SK-N-SH treated with all-trans-retinoic acid at 6 μM for 48 hours (cell line): ENCODE measurements around the gene PKIG.

Experiments used
- ATAC-seq: fragments of 200-7000 bp; cut with Tn5 transposase; 3 replicates; pipeline ENCODE4 v1.9.1; 2020; ENCODE audit warnings: mild to moderate bottlenecking, moderate library complexity
- ARNTL ChIP-seq: fragments of 450-650 bp; formaldehyde crosslinking; IDR thresholded peaks from 2 replicates; pipeline ENCODE4 v1.5.0; 2020; ENCODE audit warnings: low read depth, mild to moderate bottlenecking, moderate library complexity, borderline replicate concordance
- BACH2 ChIP-seq: fragments of 250-450 bp; sonication (Bioruptor Pico); IDR thresholded peaks from 2 replicates; pipeline ENCODE4 v1.9.0; 2021; ENCODE audit warnings: mild to moderate bottlenecking, borderline replicate concordance
- CSDC2 ChIP-seq: fragments of 250-450 bp; sonication (Bioruptor Pico); IDR thresholded peaks from 2 replicates; pipeline ENCODE4 v1.5.0; 2020; ENCODE audit warnings: mild to moderate bottlenecking, moderate library complexity
- GLIS3 ChIP-seq: fragments of 250-450 bp; sonication (Bioruptor Pico); IDR thresholded peaks from 2 replicates; pipeline ENCODE4 v1.5.0; 2020; ENCODE audit warnings: mild to moderate bottlenecking, moderate library complexity
- ISL1 ChIP-seq: fragments of 250-450 bp; sonication (Bioruptor Pico); IDR thresholded peaks from 2 replicates; pipeline ENCODE4 v2.1.2; 2022; ENCODE audit warnings: mild to moderate bottlenecking, moderate library complexity
- OSR1 ChIP-seq: fragments of 250-450 bp; sonication (Bioruptor Pico); IDR thresholded peaks from 2 replicates; pipeline ENCODE4 v1.8.0; 2022; ENCODE audit warnings: moderate library complexity, mild to moderate bottlenecking, inconsistent platforms
- PPARA ChIP-seq: fragments of 250-450 bp; sonication (Bioruptor Pico); IDR thresholded peaks from 2 replicates; pipeline ENCODE4 v1.5.0; 2020; ENCODE audit warnings: mild to moderate bottlenecking, borderline replicate concordance
- RARB ChIP-seq: fragments of 250-450 bp; sonication (Bioruptor Pico); IDR thresholded peaks from 2 replicates; pipeline ENCODE4 v1.8.0; 2021; ENCODE audit warnings: mild to moderate bottlenecking, moderate library complexity
- SNAI2 ChIP-seq: fragments of 250-450 bp; sonication (Bioruptor Pico); IDR thresholded peaks from 2 replicates; pipeline ENCODE4 v1.5.0; 2020; ENCODE audit warnings: mild to moderate bottlenecking, moderate library complexity
- TCF4 ChIP-seq: fragments of 250-450 bp; sonication (Bioruptor Pico); IDR thresholded peaks from 2 replicates; pipeline ENCODE4 v1.8.0; 2021; ENCODE audit warnings: mild to moderate bottlenecking, moderate library complexity, borderline replicate concordance
- TOX ChIP-seq: fragments of 250-450 bp; sonication (Bioruptor Pico); IDR thresholded peaks from 2 replicates; pipeline ENCODE4 v1.8.0; 2021; ENCODE audit warnings: mild to moderate bottlenecking, moderate library complexity, borderline replicate concordance
- ZC3H10 ChIP-seq: fragments of 250-450 bp; sonication (Bioruptor Pico); IDR thresholded peaks from 2 replicates; pipeline ENCODE4 v1.5.1; 2021; ENCODE audit warnings: mild to moderate bottlenecking, moderate library complexity
- ZFP3 ChIP-seq: fragments of 250-450 bp; sonication (Bioruptor Pico); IDR thresholded peaks from 2 replicates; pipeline ENCODE4 v1.5.0; 2020; ENCODE audit warnings: mild to moderate bottlenecking, moderate library complexity
- ZFP30 ChIP-seq: fragments of 450-650 bp; formaldehyde crosslinking; IDR thresholded peaks from 2 replicates; pipeline ENCODE4 v1.5.0; 2022; ENCODE audit warnings: mild to moderate bottlenecking, moderate library complexity
- ZNF565 ChIP-seq: fragments of 450-650 bp; formaldehyde crosslinking; conservative IDR thresholded peaks from 2 replicates; pipeline ENCODE4 v1.5.0; 2020; ENCODE audit warnings: low read depth, mild to moderate bottlenecking, moderate library complexity
- ZNF70 ChIP-seq: fragments of 450-650 bp; formaldehyde crosslinking; IDR thresholded peaks from 2 replicates; pipeline ENCODE4 v1.5.0; 2020; ENCODE audit warnings: mild to moderate bottlenecking, moderate library complexity
- ZNF8 ChIP-seq: fragments of 450-650 bp; formaldehyde crosslinking; IDR thresholded peaks from 2 replicates; pipeline ENCODE4 v1.5.0; 2020; ENCODE audit warnings: mild to moderate bottlenecking, moderate library complexity
- TF ChIP-seq, protein P1 (sequence below): fragments of 250-450 bp; sonication (Bioruptor Pico); IDR thresholded peaks from 2 replicates; pipeline ENCODE4 v1.5.1; 2020; ENCODE audit warnings: low read depth, mild to moderate bottlenecking, moderate library complexity
- TF ChIP-seq, protein P2 (sequence below): fragments of 250-450 bp; sonication (Bioruptor Pico); IDR thresholded peaks from 2 replicates; pipeline ENCODE4 v1.8.0; 2020; ENCODE audit warnings: mild to moderate bottlenecking, moderate library complexity, borderline replicate concordance
- TF ChIP-seq, protein P3 (sequence below): fragments of 250-450 bp; sonication (Bioruptor Pico); IDR thresholded peaks from 2 replicates; pipeline ENCODE4 v1.5.0; 2020; ENCODE audit warnings: mild to moderate bottlenecking, moderate library complexity
- TF ChIP-seq, protein P4 (sequence below): fragments of 250-450 bp; sonication (Bioruptor Pico); IDR thresholded peaks from 2 replicates; pipeline ENCODE4 v1.5.1; 2021; ENCODE audit warnings: mild to moderate bottlenecking, moderate library complexity
- TF ChIP-seq, protein P5 (sequence below): fragments of 250-450 bp; sonication (Bioruptor Pico); IDR thresholded peaks from 2 replicates; pipeline ENCODE4 v1.8.0; 2021; ENCODE audit warnings: low read depth, mild to moderate bottlenecking, moderate library complexity, borderline replicate concordance

The PKIG gene

DNA sequence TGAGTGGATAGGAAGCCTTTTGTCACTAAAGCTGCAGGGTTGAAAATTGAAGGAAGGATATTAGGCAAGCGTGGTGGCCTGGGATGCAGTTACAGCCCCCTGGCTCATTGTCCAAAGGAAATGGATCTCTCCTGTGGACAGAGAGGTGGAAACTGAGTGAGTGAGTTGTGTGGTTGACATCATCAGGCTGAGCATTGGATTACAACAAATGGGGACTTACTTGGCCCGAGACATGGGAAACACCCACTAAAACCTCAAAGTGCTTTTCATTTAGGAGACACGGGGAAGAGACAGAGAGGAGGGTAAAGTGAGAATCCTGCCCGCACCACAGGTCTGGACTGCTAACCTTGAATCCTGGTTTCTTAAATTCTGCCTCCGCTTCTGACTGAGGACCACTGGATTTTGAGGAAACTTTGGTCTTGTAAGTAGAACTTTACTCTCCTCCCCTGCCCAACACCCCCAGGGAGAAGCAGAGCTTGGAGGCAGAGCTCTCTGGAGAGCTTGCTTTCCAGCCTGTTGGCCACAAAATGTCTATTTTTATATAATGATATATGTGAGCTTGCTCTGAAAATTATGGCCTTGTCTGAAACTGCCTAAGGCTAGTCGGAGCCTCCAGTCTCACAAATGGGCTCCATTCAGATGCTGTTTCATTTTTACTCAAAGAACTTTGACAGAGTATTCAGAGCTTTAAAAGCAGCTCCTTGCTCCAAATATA is at the start of gene PKIG:
Gene PKIG (plus strand): TSS at position 269 of the 715 bp plus-strand sequence. CDS start 31,978 bp downstream, outside the sequence.
- no peak for TF ChIP-seq ZFP3 (CRISPR knock-in tag)
- no peak for TF ChIP-seq ZFP30 (CRISPR knock-in tag)
- TF ChIP-seq GLIS3 (CRISPR knock-in tag): no peak
- no peak for TF ChIP-seq ARNTL
- TF ChIP-seq TOX (CRISPR knock-in tag): no peak
- TF ChIP-seq ZNF8: no peak
- TF ChIP-seq, protein P1, sequence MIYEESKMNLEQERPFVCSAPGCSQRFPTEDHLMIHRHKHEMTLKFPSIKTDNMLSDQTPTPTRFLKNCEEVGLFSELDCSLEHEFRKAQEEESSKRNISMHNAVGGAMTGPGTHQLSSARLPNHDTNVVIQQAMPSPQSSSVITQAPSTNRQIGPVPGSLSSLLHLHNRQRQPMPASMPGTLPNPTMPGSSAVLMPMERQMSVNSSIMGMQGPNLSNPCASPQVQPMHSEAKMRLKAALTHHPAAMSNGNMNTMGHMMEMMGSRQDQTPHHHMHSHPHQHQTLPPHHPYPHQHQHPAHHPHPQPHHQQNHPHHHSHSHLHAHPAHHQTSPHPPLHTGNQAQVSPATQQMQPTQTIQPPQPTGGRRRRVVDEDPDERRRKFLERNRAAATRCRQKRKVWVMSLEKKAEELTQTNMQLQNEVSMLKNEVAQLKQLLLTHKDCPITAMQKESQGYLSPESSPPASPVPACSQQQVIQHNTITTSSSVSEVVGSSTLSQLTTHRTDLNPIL (CRISPR knock-in tag): no peak
- TF ChIP-seq ZNF70 (CRISPR knock-in tag): no peak
- TF ChIP-seq ISL1: no peak
- TF ChIP-seq PPARA (CRISPR knock-in tag): no peak
- TF ChIP-seq ZNF565: no peak
- no peak for TF ChIP-seq SNAI2 (CRISPR knock-in tag)
- TF ChIP-seq RARB (CRISPR knock-in tag): no peak
- TF ChIP-seq, protein P2, sequence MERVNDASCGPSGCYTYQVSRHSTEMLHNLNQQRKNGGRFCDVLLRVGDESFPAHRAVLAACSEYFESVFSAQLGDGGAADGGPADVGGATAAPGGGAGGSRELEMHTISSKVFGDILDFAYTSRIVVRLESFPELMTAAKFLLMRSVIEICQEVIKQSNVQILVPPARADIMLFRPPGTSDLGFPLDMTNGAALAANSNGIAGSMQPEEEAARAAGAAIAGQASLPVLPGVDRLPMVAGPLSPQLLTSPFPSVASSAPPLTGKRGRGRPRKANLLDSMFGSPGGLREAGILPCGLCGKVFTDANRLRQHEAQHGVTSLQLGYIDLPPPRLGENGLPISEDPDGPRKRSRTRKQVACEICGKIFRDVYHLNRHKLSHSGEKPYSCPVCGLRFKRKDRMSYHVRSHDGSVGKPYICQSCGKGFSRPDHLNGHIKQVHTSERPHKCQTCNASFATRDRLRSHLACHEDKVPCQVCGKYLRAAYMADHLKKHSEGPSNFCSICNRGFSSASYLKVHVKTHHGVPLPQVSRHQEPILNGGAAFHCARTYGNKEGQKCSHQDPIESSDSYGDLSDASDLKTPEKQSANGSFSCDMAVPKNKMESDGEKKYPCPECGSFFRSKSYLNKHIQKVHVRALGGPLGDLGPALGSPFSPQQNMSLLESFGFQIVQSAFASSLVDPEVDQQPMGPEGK: no peak
- TF ChIP-seq BACH2: no peak
- ATAC-seq: peak; percentile 80

DNA sequence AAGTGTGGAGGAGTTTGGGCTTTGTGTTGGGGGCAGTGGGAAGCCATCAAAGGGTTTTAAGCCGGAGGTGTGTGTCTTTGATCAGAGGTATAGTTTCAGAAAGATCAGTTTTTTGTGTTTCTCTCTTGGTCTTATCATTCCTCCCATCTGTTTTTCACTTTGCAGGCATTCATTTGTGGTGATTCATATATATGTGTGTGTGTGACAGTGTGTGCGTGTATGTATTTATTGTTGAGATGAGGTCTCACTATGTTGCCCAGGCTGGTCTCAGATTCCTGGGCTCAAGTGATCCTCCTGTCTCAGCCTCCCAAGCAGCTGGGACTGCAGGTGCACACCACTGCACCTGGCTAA is 49.4 kb upstream of the PKIG start:
- no peak for TF ChIP-seq SNAI2 (CRISPR knock-in tag)
- no peak for TF ChIP-seq ISL1
- TF ChIP-seq ZC3H10: no peak
- TF ChIP-seq, protein P3, sequence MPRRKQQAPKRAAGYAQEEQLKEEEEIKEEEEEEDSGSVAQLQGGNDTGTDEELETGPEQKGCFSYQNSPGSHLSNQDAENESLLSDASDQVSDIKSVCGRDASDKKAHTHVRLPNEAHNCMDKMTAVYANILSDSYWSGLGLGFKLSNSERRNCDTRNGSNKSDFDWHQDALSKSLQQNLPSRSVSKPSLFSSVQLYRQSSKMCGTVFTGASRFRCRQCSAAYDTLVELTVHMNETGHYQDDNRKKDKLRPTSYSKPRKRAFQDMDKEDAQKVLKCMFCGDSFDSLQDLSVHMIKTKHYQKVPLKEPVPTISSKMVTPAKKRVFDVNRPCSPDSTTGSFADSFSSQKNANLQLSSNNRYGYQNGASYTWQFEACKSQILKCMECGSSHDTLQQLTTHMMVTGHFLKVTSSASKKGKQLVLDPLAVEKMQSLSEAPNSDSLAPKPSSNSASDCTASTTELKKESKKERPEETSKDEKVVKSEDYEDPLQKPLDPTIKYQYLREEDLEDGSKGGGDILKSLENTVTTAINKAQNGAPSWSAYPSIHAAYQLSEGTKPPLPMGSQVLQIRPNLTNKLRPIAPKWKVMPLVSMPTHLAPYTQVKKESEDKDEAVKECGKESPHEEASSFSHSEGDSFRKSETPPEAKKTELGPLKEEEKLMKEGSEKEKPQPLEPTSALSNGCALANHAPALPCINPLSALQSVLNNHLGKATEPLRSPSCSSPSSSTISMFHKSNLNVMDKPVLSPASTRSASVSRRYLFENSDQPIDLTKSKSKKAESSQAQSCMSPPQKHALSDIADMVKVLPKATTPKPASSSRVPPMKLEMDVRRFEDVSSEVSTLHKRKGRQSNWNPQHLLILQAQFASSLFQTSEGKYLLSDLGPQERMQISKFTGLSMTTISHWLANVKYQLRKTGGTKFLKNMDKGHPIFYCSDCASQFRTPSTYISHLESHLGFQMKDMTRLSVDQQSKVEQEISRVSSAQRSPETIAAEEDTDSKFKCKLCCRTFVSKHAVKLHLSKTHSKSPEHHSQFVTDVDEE (CRISPR knock-in tag): no peak
- TF ChIP-seq, protein P1 (CRISPR knock-in tag): no peak
- TF ChIP-seq RARB (CRISPR knock-in tag): no peak
- no peak for TF ChIP-seq ZNF8
- no peak for TF ChIP-seq OSR1 (CRISPR knock-in tag)
- TF ChIP-seq ZFP30 (CRISPR knock-in tag): no peak
- TF ChIP-seq, protein P4, sequence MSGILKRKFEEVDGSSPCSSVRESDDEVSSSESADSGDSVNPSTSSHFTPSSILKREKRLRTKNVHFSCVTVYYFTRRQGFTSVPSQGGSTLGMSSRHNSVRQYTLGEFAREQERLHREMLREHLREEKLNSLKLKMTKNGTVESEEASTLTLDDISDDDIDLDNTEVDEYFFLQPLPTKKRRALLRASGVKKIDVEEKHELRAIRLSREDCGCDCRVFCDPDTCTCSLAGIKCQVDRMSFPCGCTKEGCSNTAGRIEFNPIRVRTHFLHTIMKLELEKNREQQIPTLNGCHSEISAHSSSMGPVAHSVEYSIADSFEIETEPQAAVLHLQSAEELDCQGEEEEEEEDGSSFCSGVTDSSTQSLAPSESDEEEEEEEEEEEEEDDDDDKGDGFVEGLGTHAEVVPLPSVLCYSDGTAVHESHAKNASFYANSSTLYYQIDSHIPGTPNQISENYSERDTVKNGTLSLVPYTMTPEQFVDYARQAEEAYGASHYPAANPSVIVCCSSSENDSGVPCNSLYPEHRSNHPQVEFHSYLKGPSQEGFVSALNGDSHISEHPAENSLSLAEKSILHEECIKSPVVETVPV: no peak
- TF ChIP-seq BACH2: no peak
- TF ChIP-seq ZNF70 (CRISPR knock-in tag): no peak
- TF ChIP-seq PPARA (CRISPR knock-in tag): no peak
- TF ChIP-seq ARNTL: no peak
- TF ChIP-seq, protein P5, sequence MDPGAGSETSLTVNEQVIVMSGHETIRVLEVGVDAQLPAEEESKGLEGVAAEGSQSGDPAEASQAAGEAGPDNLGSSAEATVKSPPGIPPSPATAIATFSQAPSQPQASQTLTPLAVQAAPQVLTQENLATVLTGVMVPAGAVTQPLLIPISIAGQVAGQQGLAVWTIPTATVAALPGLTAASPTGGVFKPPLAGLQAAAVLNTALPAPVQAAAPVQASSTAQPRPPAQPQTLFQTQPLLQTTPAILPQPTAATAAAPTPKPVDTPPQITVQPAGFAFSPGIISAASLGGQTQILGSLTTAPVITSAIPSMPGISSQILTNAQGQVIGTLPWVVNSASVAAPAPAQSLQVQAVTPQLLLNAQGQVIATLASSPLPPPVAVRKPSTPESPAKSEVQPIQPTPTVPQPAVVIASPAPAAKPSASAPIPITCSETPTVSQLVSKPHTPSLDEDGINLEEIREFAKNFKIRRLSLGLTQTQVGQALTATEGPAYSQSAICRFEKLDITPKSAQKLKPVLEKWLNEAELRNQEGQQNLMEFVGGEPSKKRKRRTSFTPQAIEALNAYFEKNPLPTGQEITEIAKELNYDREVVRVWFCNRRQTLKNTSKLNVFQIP (CRISPR knock-in tag): no peak
- no peak for TF ChIP-seq ZNF565
- no peak for TF ChIP-seq CSDC2 (CRISPR knock-in tag)
- no peak for TF ChIP-seq GLIS3 (CRISPR knock-in tag)
- no peak for TF ChIP-seq TOX (CRISPR knock-in tag)
- TF ChIP-seq TCF4 (CRISPR knock-in tag): no peak
- peak; percentile 34 for ATAC-seq
